DMS 273 treated with DMSO at 0.1 percent for 48 hours (cell line): ENCODE data around the gene DUT.

ENCODE experiments used
- DNase-seq: peaks from one replicate; lab custom pipeline; 2025; lab: John Stamatoyannopoulos, UW

DUT gene

GRCh38 chr15:48371550-48371949 lies 40.3 kb downstream of the DUT start:
- no peak for DNase-seq

- DNase-seq: no peak
Measured at GRCh38 chr15:48371961-48372360, 40.7 kb downstream of the DUT start.

GRCh38 chr15:48373821-48374451 lies 42.7 kb downstream of the DUT start:
- DNase-seq: no peak

GRCh38 chr15:48374472-48374871 lies 43.2 kb downstream of the DUT start:
- no peak for DNase-seq

- no peak for DNase-seq
Measured at GRCh38 chr15:48375767-48376166, 44.5 kb downstream of the DUT start.

GRCh38 chr15:48380198-48380597 lies 49.0 kb downstream of the DUT start:
- DNase-seq: no peak

- DNase-seq: no peak
Measured at GRCh38 chr15:48381861-48382260, 50.6 kb downstream of the DUT start.

GRCh38 chr15:48383031-48383430 lies 51.8 kb downstream of the DUT start:
- no peak for DNase-seq

- DNase-seq: no peak
Measured at GRCh38 chr15:48384616-48385015, 53.4 kb downstream of the DUT start.

- DNase-seq: no peak
Measured at GRCh38 chr15:48385031-48385830, 54.0 kb downstream of the DUT start.

GRCh38 chr15:48388016-48388851 lies 57.0 kb downstream of the DUT start:
- DNase-seq: no peak

GRCh38 chr15:48388910-48389309 lies 57.7 kb downstream of the DUT start:
- no peak for DNase-seq

GRCh38 chr15:48389691-48390143 lies 58.5 kb downstream of the DUT start:
- peak; percentile 12 for DNase-seq

GRCh38 chr15:48391950-48392349 lies 60.7 kb downstream of the DUT start:
- DNase-seq: no peak

GRCh38 chr15:48392356-48392755 lies 61.1 kb downstream of the DUT start:
- DNase-seq: no peak
